Stimulated activated CD4-positive, alpha-beta T cell treated with anti-CD3 and anti-CD28 coated beads, Interleukin-2, amount 100 ng/mL, for 48 hours (primary cell): ENCODE measurements around the gene EEFSEC.

Experiments used
- DNase-seq, 2 donors: peaks; one replicate each; pipeline ENCODE4 v3.0.0-alpha.2; 2020

The EEFSEC gene

DNA sequence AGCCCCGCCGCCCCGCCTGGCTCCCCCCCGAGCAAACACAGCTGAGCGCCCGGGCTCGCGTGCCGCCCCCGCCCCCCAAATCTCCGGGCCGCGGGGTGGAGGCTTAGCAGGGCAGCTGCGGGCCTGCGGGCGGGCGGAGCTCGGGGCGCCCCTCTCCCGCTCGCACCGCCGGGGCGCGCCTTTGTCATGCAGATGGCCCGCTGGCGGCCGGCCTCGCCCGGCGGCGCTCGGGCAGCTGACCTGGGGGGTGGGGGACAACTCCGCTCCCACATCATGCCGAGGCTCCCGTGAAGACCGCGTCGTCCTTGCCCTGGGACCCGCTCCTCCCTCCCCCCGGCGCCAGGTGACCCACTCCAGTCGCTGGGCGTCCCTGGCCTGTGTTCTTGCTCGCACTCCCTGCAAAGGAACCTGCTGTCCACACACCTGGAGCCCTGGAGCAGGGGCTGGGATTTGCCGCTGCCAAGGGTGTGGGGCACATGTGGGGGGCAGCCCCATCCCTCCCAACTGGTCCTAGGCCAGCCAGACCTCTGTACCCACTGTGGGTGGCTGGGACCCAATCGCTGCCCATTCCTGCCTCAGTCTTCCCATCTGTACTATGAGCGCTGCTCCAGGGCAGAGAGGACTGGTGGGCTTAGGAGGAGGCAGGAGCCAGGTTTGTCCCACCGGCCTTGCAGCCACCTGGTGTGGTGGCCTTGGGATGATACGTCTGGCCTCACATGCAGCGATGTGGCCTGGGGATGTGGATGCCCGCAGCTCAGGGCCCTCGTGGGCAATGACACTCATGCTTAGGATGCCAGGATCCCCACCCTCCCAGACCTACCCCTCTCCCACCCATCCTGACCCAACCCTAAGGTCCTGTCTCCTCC lies 279.9 kb downstream of the EEFSEC start:
- DNase-seq = no peak

DNA sequence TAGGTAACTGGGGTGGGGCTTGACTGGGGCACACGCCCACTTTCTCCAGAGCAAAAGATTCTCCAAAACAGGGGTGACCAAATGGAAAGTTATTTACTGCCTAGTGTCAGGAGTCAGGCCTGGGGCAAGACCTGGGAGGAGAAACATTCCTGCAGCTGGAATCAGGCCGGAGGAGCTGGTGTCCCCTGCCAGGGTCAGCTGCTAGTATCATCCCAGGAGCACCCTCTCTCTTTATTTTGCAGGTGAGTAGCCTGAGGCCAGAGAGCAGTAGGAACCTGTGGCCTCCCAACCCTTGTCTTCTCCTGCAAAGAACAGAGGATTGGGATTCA lies 280.5 kb downstream of the EEFSEC start:
- DNase-seq = no peak

DNA sequence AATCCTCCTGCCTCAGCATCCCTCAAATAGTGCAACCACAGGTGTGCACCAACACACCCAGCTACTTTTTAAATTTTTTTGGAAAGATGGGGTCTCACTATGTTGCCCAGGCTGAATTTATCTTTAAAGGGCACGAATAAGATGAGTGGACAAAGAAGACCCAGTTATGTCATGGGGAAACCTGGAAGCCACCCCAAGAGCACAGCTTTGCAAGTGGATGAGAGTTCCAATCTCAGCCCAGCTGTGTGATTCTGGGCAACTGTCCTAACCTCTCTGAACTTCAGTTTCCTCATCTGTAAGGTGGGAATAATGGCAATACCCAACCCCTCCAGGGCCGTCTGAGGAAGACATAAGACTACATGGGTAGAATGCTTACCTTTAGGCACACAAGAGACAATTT lies 281.2 kb downstream of the EEFSEC start:
- no peak for DNase-seq

GRCh38 chr3:128435058-128435457 lies 281.8 kb downstream of the EEFSEC start:
- DNase-seq = no peak

GRCh38 chr3:128435561-128435960 lies 282.3 kb downstream of the EEFSEC start:
- DNase-seq = no peak

DNA sequence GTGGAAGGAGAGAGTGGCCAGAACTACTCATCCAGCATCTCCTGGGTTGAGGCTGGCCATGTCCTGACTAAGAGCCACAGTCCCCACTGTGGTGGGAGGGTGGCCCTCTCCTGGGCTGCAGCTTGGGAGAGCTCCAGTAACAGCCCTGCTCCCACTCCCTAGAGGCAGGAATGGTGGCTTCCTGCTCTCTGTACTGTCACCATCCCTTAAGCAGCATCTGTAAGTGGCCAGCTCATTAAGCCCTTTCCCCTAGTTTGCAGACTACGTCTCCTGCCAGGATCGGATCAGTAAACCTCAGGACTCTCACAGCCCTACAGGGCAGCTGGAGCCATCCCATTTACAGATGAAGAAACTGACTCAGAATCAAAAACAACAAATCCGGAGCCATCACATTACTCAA lies 282.9 kb downstream of the EEFSEC start:
- no peak for DNase-seq

- DNase-seq = no peak
These were observed 285.3 kb downstream of the EEFSEC start for GRCh38 chr3:128438488-128439072.

DNA sequence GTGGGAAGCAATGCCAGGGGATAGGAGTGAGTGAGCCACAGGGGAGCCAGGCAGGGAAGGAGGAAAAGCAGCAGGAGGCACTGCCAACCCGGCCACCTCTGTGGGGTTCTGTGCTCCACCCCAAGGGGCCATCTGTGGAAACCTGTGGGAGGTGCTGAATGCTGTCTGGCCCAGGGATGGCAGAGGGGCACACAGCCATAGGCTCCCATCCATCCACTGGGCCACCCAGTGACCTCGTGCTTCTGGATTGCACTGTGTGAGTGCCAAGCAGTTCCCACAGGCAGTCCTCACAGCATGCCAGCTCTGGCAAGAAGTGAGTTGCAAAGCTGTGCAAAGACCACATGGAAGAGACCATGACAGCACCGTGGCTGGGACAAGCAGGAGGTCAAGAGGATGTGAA lies 285.9 kb downstream of the EEFSEC start:
- no peak for DNase-seq

DNA sequence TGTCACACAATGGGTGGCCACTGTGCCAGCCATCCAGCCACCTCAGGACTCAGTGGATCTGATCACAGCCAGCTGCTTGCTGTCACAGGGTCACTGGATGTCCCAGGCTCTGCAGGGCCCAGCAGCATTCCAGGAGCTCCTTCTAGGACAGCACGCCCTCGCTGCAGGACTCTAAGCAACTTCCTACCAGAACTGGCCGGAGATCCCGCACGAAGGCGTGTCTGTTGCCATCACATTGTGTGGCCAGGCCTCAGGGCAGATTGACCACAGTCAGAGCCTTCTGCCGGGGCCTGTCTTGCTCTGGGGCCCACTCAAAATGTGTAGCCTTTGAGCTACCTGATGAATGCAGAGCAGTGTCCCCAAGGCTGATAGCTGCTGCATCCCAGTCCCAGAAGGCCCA lies 288.8 kb downstream of the EEFSEC start:
- no peak for DNase-seq

DNA sequence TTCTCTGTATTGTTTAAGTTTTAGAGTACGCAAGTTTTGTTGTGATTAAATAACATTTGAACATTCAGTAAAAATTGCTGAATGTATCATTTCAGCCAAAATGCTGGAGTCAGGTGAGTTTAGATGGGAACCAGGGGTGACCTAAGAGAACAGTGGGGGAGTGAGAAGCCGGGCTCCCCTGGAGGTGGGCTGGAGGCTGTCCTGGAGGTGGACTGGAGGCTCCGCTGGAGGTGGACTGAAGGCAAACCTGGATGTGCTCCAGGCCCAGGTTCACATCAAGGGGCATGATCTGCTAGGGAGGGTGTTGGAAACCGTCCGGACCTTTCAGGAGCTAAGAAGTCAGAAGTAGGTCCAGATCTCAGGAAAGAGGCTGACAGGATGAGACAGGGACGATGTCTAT lies 289.7 kb downstream of the EEFSEC start:
- DNase-seq = no peak

- DNase-seq = no peak
These were observed 290.5 kb downstream of the EEFSEC start for GRCh38 chr3:128443771-128444170.

DNA sequence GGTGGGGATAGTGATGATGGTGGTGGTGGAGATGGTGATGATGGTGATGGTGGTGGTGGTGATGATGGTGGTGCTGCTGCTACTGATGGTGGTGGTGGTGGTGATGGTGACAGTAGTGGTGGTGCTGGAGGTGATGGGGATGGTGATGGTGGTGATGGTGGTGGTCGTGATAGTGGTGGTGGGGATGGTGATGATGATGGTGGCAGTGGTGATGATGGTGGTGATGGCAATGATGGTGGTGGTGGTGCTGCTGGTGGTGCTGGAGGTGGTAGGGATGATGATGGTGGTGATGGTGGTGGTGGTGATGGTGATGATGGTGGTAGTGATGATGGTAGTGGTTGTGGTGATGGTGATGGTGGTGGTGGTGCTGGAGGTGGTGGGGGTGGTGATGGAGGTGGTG lies 292.1 kb downstream of the EEFSEC start:
- DNase-seq = no peak

DNA sequence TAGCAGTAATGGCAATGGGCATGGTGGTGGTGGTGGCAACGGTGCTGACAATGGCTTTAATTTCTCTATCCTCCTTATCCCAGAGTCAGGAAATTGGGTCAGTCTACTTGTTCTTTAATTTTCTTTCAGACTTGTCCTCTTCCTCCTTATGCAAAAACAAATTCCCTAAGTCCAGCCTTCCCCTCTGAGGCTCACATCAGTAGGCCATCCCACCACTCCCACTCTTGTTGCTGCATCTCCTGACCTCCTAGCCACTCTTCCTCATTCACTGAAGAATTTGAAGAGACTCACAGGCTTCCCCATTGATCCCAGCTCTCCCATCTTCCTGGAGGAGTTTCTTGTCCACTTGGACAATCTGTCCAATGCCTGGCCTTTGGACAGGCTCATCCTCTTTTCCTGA lies 293.5 kb downstream of the EEFSEC start:
- DNase-seq = no peak

DNA sequence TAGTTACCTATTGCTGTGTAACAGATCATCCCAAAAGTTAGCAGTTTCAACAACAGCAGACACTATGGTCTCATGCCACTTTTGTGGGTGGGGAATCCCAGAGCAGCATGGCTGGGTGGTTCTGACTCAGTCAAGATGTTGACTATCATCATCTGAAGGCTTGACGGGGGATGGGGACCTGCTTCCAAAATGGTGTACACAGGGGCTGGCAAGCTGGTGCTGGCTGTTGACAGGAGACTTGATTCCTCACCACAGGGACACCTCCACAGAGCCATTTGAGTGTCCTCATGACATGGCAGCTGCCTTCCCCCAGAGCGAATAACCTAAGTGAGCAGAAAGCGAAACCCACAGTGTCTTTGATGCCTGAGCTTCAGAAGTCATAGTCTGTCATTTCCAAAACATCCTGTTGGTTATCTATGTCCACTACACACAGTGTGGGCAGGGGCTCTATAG lies 294.3 kb downstream of the EEFSEC start:
- DNase-seq = peak; percentile 59 to 63

- no peak for DNase-seq
These were observed 295.2 kb downstream of the EEFSEC start for GRCh38 chr3:128448491-128448890.

DNA sequence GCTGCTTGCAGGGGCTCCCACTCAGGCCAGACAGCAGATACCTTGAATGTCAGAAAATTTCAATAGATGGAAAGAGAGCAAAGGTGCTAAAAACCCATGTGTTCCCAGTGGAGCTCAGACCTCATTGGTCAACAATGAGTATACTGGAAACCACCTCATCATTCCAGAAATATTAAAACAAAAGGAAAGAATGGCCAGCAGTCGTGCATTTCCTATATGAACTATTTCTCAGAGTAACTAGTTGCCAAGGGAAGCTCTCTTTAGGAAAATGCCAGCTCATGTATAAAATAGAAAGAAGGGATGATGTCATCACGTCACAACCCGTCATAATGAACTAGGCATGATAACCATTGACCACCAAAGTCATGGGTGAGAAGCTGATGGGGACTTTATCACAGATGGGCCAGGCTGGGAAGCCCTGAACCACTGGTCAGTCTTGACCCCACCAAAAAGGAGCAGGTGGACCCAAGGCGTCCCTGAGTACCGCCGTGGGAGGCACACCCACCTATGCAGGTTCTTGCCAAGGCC lies 295.9 kb downstream of the EEFSEC start:
- no peak for DNase-seq

GRCh38 chr3:128452120-128452519 lies 298.8 kb downstream of the EEFSEC start:
- DNase-seq = no peak

DNA sequence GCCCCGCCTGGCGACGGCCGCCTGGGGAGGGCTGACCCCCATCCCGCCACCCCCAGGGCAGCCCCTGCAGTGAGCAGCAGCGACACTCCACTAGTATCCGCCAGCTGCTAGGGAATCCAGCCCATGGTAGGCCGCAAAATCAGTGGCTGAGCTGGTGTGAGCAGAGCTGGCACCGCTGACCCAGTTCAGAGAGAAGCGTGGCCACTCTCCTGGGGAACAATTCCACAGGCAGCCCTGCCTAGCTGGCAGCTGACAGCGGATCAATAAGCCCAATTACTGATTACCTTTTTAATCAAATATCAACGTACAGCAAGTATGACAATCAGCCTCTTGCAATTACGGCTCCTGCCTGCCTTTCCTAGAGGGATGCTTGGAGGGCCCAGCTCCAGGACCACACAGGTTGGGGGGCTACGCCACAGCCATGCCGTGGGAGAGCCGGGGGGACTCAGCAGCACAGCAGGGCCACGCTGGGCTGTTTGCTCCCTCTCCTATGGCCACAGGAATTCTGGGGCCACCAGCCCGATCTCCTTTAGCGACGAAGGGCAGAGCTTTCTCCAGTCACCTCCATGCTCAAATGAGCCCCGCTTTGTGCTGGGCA lies 299.5 kb downstream of the EEFSEC start:
- no peak for DNase-seq

DNA sequence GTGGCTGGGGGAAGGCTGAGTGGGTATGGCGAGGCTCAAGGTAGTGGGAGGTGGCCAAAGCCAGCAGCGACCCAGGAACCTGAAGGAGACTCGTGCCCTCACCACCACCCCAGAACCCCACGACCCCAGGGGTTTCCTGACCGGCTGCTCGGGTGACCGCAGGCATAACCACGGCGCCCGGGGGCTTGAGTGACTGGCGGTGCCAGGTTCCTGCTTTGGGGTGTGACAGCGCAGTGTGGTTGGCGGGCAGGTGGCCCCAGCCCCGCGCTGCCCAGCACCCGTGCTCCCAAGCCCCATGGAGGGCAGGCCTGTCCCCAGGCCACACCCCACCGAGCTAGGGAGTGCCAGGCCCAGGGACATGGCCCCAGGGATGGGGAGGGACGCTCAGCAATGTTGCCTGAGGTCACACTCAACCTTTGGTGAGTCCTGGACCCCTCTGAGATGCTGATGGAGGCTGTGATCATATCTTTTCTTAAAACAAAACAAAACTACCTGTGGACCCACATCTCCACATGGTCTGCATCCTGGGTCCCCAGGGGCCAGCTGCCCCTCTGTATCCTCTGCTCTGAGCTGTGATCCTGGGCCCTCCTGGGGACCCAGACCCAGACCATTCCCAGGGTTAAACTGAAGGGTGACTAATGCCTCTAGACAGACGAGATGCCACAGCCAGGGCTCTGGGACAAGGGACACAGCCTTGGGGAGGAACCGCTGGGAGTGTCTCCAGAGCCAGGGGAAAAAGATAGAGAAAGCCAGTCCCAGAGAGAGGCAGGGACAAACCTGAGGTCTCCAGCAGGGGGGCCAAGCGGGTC lies 300.4 kb downstream of the EEFSEC start:
- no peak for DNase-seq

GRCh38 chr3:128454310-128454618 lies 301.0 kb downstream of the EEFSEC start:
- DNase-seq = no peak

DNA sequence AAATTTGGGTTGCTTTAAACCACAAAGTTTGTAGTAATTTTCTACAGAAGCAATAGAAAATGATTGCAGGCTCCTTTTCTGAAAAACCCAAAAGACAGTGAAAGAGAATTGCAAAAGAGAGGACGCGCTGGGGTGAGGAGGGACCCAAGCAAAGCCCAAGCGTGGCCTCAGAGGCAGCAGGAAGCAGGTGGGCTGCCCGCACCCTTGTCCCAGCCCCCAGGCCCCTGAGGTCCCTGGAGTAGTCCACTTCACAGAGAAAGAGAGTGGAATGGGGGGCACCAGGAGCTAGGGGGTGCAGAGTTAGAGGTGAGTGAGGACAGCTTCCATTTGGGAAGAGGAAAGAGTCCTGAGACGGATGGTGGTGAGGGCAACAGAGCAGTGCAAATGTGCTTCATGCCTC lies 301.8 kb downstream of the EEFSEC start:
- DNase-seq = no peak

- no peak for DNase-seq
These were observed 302.8 kb downstream of the EEFSEC start for GRCh38 chr3:128455786-128456748.
